SH-SY5Y (cell line): ENCODE results near the gene TOP3A.

Source experiments
- GATA2 ChIP-seq: IDR thresholded peaks from 2 replicates; pipeline ENCODE4 v1.6.1; 2011; ENCODE audit warnings: mild to moderate bottlenecking, low read depth, low read length
- GATA3 ChIP-seq: IDR thresholded peaks from 2 replicates; pipeline ENCODE4 v1.6.1; 2011; ENCODE audit warnings: low read depth, mild to moderate bottlenecking, low read length, moderate library complexity

GRCh38 chr17:18281788-18282187, 33.0 kb downstream of the TOP3A start:
- TF ChIP-seq GATA2 (no peak), GATA3 (no peak)
